ENCODE results near the gene CDK18.

DNA sequence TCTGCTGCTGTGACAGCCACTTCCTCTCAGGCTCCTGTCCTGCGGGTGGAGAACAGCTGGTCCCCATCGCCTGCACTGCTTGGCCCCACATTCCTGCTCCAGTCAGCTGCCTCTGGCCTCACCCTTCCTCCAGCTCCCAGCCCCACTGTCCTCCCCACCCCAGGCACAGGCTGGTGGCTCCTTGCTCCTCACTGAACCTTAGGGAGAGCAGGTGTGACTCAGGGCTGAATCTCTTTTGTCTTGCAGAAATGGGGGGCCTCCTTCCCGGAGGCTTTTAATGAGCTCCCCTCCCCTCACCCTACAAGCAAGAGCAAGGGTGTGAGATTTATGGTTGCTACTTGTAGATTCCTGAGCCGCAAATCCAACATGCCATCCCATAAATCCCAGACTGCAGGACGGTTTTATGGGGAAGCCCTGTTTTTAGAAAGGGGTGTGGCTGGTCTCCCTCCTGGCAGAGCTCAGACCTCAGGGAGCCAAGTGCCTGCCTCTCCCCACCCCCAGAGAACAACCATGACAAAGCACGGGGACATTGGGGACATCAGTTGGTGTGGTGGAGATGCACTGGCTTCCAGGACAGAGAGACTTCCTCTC is 15.2 kb downstream of the CDK18 start:
- TF ChIP-seq EZH2 (IDR thresholded peaks at IDR 0.05; ENCODE audit: insufficient read depth, poor library complexity, severe bottlenecking) (no peak), EZH2phosphoT487 (IDR thresholded peaks at IDR 0.05; ENCODE audit: insufficient read depth, low read depth) (no peak)

All from GM23248 (cell line).